HepG2 (cell line): Measurements from ENCODE around the gene HPD.

Experiments used
- ATF3 ChIP-seq: sonication (generic); formaldehyde crosslinking; IDR thresholded peaks from 2 replicates; pipeline ENCODE4 v1.4.0; 2020; ENCODE audit warnings: missing genetic modification reagents
- CEBPB ChIP-seq: IDR thresholded peaks from 2 replicates; pipeline ENCODE4 v1.6.1; 2011; ENCODE audit warnings: low read depth, low read length, improper control_type of control experiment, borderline replicate concordance
- CTCF ChIP-seq: sonication (generic); formaldehyde crosslinking; IDR thresholded peaks from 2 replicates; pipeline ENCODE4 v1.5.0; 2020; ENCODE audit warnings: mild to moderate bottlenecking, missing genetic modification reagents, moderate library complexity
- EZH2 ChIP-seq: conservative IDR thresholded peaks from 2 replicates; pipeline ENCODE4 v1.6.1; 2012; ENCODE audit warnings: mild to moderate bottlenecking, low read depth, low read length, moderate library complexity
- MIXL1 ChIP-seq: IDR thresholded peaks from 2 replicates; pipeline ENCODE4 v1.6.1; 2016
- MTERF4 ChIP-seq: sonication (generic); formaldehyde crosslinking; IDR thresholded peaks from 2 replicates; pipeline ENCODE4 v1.8.0; 2023; ENCODE audit warnings: mild to moderate bottlenecking, missing genetic modification reagents
- MYC ChIP-seq: sonication (generic); formaldehyde crosslinking; IDR thresholded peaks from 2 replicates; pipeline ENCODE4 v1.9.0; 2021; ENCODE audit warnings: missing genetic modification reagents, borderline replicate concordance
- NR3C1 ChIP-seq: sonication (generic); formaldehyde crosslinking; IDR thresholded peaks from 2 replicates; pipeline ENCODE4 v1.4.0; 2020; ENCODE audit warnings: missing genetic modification reagents
- POLR2G ChIP-seq: fragments of 200-400 bp; formaldehyde crosslinking; IDR thresholded peaks from 2 replicates; pipeline ENCODE4 v1.6.1; 2018; ENCODE audit warnings: mild to moderate bottlenecking, low read depth, low read length, moderate library complexity
- REST ChIP-seq, 2 experiments: IDR thresholded peaks; 2 replicates each; pipeline ENCODE4 v1.6.1; 2011 to 2012; ENCODE audit warnings: low read length in 2 of 2, borderline replicate concordance in 1 of 2, low read depth in 1 of 2, mild to moderate bottlenecking in 1 of 2, moderate library complexity in 1 of 2
- ZNF460 ChIP-seq: sonication (generic); formaldehyde crosslinking; IDR thresholded peaks from 2 replicates; pipeline ENCODE4 v1.5.1; 2020; ENCODE audit warnings: missing genetic modification reagents, mild to moderate bottlenecking, borderline replicate concordance

GRCh38 chr12:121858662-121859572 lies at the start of gene HPD:
- TF ChIP-seq POLR2G (peak; percentile 72), NR3C1 (no peak), MTERF4 (CRISPR knock-in tag) (peak; percentile 88), MIXL1 (CRISPR knock-in tag) (no peak; the same call in none of the 2 replicates), CTCF (CRISPR knock-in tag) (peak; percentile 63), EZH2 (no peak), REST (IDR thresholded peaks at IDR 0.05; ENCODE audit: borderline replicate concordance in 1 of 2, low read depth in 1 of 2, low read length in 2 of 2) (no peak; a peak in 1 of 4 replicates), MYC (CRISPR knock-in tag) (peak; percentile 9; the same call in 1 of the 2 replicates), CEBPB (peak; percentile 15; the same call in 1 of the 2 replicates), ZNF460 (CRISPR knock-in tag) (no peak), ATF3 (peak; percentile 98)
